CD4-positive, alpha-beta T cell (primary cell): ENCODE results near the gene RIPK4. TPM values are rescaled to one million over a fixed set of nuclear protein-coding genes. Genes with fewer than 3 reads are reported as not detected.

ENCODE experiments used
- ATAC-seq: fragments of 200-7000 bp; cut with Tn5 transposase; one replicate; pipeline ENCODE4 v1.10.0; 2022; ENCODE audit warnings: mild to moderate bottlenecking; ENCODE audit not compliant: poor library complexity
- CTCF ChIA-PET: fragments of 350-600 bp; sonication (Branson Sonifier 250); formaldehyde crosslinking; loops from one replicate; lab custom pipeline; 2021; ENCODE audit warnings: antibody characterized with exemption, inconsistent platforms; lab: Charles Lee
- POLR2A ChIA-PET: fragments of 350-600 bp; sonication (Branson Sonifier 250); formaldehyde crosslinking; loops from one replicate; lab custom pipeline; 2021; ENCODE audit warnings: antibody characterized with exemption, inconsistent platforms; lab: Charles Lee
- DNase-seq, 14 experiments: peaks; one replicate each; pipeline ENCODE4 v3.0.0-alpha.2; 2013 to 2020; ENCODE audit warnings: mixed read lengths in 2 of 14
- H3K27ac ChIP-seq, 2 donors: one replicate each; pipeline versions ENCODE4 v1.5.1 to v1.7.0; 2013; ENCODE audit warnings: low read length in 2 of 2, low read depth in 1 of 2, mild to moderate bottlenecking in 1 of 2
- H3K27me3 ChIP-seq, 2 experiments: 1 replicate in 1 of 2; 2 replicates in 1 of 2; pipeline versions ENCODE4 v1.6.1 to v1.7.0; 2013; ENCODE audit warnings: low read length in 2 of 2, control low read depth in 1 of 2, mild to moderate bottlenecking in 1 of 2, moderate library complexity in 1 of 2; ENCODE audit not compliant: insufficient read depth in 2 of 2, control insufficient read depth in 1 of 2
- H3K36me3 ChIP-seq: one replicate; pipeline ENCODE4 v1.6.1; 2013; ENCODE audit warnings: low read length, control low read depth; ENCODE audit not compliant: insufficient read depth
- H3K4me1 ChIP-seq: one replicate; pipeline ENCODE4 v1.6.1; 2013; ENCODE audit warnings: low read length, control low read depth; ENCODE audit not compliant: insufficient read depth
- H3K4me3 ChIP-seq: one replicate; pipeline ENCODE4 v1.5.1; 2013; ENCODE audit warnings: mild to moderate bottlenecking, low read length, moderate library complexity
- H3K9me3 ChIP-seq, 2 experiments: 1 replicate in 1 of 2; 2 replicates in 1 of 2; pipeline versions ENCODE4 v1.6.1 to v1.7.0; 2013; ENCODE audit warnings: low read length in 2 of 2, mild to moderate bottlenecking in 2 of 2, control low read depth in 1 of 2, moderate library complexity in 1 of 2; ENCODE audit not compliant: control insufficient read depth in 1 of 2, insufficient read depth in 1 of 2
- H3K27ac Mint-ChIP-seq: one replicate; pipeline ENCODE4 v1.8.0; 2020; ENCODE audit warnings: mixed read lengths
- H3K27me3 Mint-ChIP-seq: one replicate; pipeline ENCODE4 v1.8.0; 2021; ENCODE audit warnings: mixed read lengths
- H3K36me3 Mint-ChIP-seq: one replicate; pipeline ENCODE4 v1.8.0; 2021; ENCODE audit warnings: low read depth, mixed read lengths
- H3K4me1 Mint-ChIP-seq: one replicate; pipeline ENCODE4 v1.8.0; 2021; ENCODE audit warnings: low read depth, mixed read lengths
- H3K4me3 Mint-ChIP-seq: one replicate; pipeline ENCODE4 v1.8.0; 2020; ENCODE audit warnings: mild to moderate bottlenecking, mixed read lengths
- H3K9me3 Mint-ChIP-seq: one replicate; pipeline ENCODE4 v1.8.0; 2020; ENCODE audit warnings: mixed read lengths
- intact Hi-C, 2 experiments: fragments of 100-400 bp; cut with DNase I in 1 of 2; cut with micrococcal nuclease in 1 of 2; formaldehyde crosslinking; loops; one replicate each; pipeline versions ENCODE4 v1.15.1 to v1.9.0; 2023 to 2025; cut with DNase I, micrococcal nuclease
- total RNA-seq, 174 experiments: library from RNA in 2 of 174; stranded (reverse) in 2 of 174; gene quantifications; one replicate each; pipeline ENCODE4 v1.2.3 and lab custom pipeline; 2021 to 2026
- TF ChIP-seq, protein P1 (sequence below): fragments of 200-600 bp; IDR thresholded peaks from one replicate; pipeline ENCODE4 v1.8.0; 2022; ENCODE audit warnings: antibody characterized with exemption, mild to moderate bottlenecking

RIPK4 gene
- total RNA-seq, 2 experiments from 2014 or later = 2.5 to 3.0 TPM

DNA sequence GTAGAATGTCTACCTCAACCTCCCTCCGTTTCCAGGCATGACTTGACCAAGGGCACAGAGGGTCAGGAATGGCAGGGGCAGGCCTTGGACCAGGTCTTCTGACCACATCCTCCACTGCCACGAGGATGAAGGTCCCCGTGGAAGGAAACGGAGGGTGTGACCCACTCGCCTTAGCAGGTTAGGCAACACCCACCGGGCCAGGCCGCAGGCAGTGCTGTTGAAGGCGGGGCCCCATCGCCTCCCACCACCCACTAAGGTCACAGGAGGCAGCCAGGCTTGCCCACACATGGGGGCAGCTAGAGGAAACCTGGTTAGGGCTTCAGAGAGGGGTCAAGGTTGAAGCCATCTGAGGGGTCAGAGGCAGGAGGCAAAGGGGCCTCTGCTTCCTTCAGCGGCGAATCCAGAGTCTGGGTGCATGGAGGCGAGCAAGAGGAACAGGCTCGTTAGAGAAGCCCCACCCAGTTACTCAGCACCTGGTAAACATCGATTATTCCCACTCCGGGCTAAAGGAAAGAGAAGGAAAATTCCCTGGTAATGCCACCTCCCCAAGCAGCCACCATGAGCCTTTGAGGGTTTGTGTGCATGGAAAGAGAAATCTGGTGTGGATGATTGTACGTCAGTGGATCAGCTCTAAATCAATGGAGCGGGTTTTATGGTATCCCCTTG lies 37.0 kb downstream of the RIPK4 start:
- Mint-ChIP-seq H3K4me1 (no peaks in the 10 kb centered on the region), H3K27ac (no peak overlapping the region), H3K9me3 (peaks cover 11% of the 10 kb centered on the region), H3K27me3 (peaks cover 57% of the 10 kb centered on the region), H3K4me3 (no peak overlapping the region), H3K36me3 (no peaks in the 10 kb centered on the region)
- Histone ChIP-seq H3K4me1 (peaks cover 8% of the 10 kb centered on the region), H3K27me3 (peaks cover 27 to 30% of the 10 kb centered on the region in 2 experiments), H3K9me3 (peaks cover 6 to 45% of the 10 kb centered on the region in 2 experiments), H3K36me3 (no peaks in the 10 kb centered on the region), H3K4me3 (no peak overlapping the region), H3K27ac (no peak overlapping the region)
- intact Hi-C loops = no loop called here
- CTCF ChIA-PET = no interaction called here
- DNase-seq = no peak
- ATAC-seq = no peak
- POLR2A ChIA-PET = no interaction called here
- TF ChIP-seq, protein P1, sequence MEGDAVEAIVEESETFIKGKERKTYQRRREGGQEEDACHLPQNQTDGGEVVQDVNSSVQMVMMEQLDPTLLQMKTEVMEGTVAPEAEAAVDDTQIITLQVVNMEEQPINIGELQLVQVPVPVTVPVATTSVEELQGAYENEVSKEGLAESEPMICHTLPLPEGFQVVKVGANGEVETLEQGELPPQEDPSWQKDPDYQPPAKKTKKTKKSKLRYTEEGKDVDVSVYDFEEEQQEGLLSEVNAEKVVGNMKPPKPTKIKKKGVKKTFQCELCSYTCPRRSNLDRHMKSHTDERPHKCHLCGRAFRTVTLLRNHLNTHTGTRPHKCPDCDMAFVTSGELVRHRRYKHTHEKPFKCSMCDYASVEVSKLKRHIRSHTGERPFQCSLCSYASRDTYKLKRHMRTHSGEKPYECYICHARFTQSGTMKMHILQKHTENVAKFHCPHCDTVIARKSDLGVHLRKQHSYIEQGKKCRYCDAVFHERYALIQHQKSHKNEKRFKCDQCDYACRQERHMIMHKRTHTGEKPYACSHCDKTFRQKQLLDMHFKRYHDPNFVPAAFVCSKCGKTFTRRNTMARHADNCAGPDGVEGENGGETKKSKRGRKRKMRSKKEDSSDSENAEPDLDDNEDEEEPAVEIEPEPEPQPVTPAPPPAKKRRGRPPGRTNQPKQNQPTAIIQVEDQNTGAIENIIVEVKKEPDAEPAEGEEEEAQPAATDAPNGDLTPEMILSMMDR = no peak

DNA sequence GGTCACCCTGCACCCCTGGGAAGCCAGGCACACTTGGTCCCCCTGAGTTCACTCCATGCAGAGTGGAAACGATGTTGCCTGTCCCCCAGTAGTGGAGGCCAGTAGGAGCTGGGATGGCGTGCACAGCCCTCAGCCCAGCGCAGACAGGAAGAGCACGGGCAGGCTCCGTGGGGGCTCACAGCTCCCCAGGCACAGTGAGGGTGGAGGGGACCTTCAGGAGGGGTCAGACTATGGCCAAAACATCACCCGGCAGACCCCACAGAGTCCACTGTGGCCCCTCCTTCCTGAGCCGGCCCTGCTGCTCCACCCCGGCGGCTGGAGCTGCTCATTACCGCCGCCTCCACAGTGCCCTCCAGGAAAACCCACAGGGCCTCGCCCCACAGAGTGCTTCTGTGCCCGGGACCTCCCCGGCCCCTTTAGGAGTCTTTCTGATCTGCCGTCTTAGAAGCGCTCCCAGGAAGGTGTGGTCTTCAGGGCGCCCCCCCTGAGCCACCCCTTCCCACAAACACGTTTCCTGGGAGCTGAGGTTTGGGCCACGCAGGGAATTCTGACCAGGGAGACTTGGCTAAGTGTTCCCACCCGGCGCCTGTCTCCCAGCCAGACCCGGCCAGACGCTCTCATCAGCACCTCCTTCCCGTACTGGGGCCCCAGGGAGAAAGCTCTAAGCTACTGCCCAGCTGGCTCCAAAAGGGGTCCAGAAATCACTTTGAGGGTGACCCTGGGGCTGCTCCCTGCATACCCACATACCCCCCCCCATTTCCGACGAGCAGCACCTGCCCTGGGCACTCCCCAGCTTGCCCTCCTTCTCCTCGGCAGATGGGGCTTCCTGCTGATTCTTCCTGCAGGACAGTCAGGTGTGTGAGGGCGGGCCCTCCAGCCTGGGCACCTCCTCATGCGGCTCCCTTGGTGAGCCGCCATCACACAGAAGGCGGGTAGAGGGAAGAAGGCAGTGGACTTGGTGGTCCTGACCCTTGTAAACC lies 38.8 kb downstream of the RIPK4 start:
- Histone ChIP-seq H3K9me3 (peaks cover 6 to 34% of the 10 kb centered on the region in 2 experiments), H3K4me3 (no peak overlapping the region), H3K4me1 (peaks cover 8% of the 10 kb centered on the region), H3K27ac (no peak overlapping the region), H3K27me3 (peaks cover 37 to 38% of the 10 kb centered on the region in 2 experiments), H3K36me3 (no peaks in the 10 kb centered on the region)
- ATAC-seq = no peak
- Mint-ChIP-seq H3K4me1 (no peaks in the 10 kb centered on the region), H3K27ac (no peak overlapping the region), H3K36me3 (no peaks in the 10 kb centered on the region), H3K4me3 (no peak overlapping the region), H3K27me3 (peaks cover 55% of the 10 kb centered on the region), H3K9me3 (peaks cover 11% of the 10 kb centered on the region)
- no peak for DNase-seq
- TF ChIP-seq, protein P1 = no peak
- ChIA-PET CTCF (no interaction called here), POLR2A (no interaction called here)
- intact Hi-C loops = no loop called here

DNA sequence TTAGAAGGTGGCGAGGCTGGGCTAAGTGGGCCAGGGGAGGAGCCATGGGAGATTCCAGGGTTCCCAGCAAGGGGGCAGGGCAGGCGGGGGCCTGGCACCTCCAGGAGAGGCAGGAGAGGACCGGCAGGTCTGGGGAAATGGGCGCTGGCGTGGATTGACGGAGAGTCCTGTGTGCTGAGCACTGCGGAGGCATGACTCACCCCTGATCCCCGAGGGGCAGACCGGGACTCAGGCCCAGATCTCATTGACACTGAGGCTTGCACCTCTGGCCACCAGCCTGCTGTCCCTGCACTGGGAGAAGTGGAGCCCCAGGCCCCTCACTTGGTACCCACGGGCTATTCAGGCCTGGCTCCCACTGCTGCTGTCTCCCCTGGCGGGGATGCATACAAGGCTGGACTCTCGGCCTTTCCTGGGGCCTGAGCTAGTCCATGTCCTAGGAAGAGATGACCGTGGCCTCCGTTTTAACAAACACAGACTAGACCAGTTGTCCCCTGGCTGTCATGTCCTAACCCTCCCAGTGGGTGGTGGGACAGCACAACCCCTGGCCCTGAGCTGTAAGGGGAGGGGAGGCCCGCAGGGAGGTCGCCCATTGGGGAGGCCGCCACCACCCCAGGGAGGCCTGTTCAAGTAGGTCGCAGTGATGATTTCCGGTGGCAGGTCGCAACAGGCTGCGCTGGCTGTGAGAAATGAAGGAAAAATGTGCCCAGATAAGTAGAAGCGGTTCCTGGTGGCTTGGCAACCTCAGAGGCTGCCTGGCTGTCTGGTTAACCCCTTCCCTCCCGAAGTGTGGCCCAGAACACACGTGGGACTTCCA lies 39.7 kb downstream of the RIPK4 start:
- Mint-ChIP-seq H3K36me3 (no peaks in the 10 kb centered on the region), H3K4me1 (no peaks in the 10 kb centered on the region), H3K27ac (no peak overlapping the region), H3K9me3 (peaks cover 4% of the 10 kb centered on the region), H3K27me3 (peaks cover 55% of the 10 kb centered on the region), H3K4me3 (no peak overlapping the region)
- ChIA-PET CTCF (no interaction called here), POLR2A (no interaction called here)
- Histone ChIP-seq H3K4me1 (peaks cover 8% of the 10 kb centered on the region), H3K36me3 (no peaks in the 10 kb centered on the region), H3K9me3 (peaks cover 6 to 34% of the 10 kb centered on the region in 2 experiments), H3K27ac (no peak overlapping the region), H3K27me3 (peaks cover 37 to 46% of the 10 kb centered on the region in 2 experiments), H3K4me3 (no peak overlapping the region)
- ATAC-seq (no peak), DNase-seq (no peak)
- TF ChIP-seq, protein P1 = no peak
- intact Hi-C loops = no loop called here
